Measurements from ENCODE around the gene GNB1. TPM values are rescaled to one million over a fixed set of nuclear protein-coding genes. Genes with fewer than 3 reads are reported as not detected.
"Not testable (repeated sequence)": the region's sequence is repeated elsewhere in the genome, so short reads cannot be mapped to it uniquely, and the experiment has no call there.

The GNB1 gene
- total and polyA plus RNA-seq, 2 experiments from 2014 or later: 85.5 to 196 TPM

DNA sequence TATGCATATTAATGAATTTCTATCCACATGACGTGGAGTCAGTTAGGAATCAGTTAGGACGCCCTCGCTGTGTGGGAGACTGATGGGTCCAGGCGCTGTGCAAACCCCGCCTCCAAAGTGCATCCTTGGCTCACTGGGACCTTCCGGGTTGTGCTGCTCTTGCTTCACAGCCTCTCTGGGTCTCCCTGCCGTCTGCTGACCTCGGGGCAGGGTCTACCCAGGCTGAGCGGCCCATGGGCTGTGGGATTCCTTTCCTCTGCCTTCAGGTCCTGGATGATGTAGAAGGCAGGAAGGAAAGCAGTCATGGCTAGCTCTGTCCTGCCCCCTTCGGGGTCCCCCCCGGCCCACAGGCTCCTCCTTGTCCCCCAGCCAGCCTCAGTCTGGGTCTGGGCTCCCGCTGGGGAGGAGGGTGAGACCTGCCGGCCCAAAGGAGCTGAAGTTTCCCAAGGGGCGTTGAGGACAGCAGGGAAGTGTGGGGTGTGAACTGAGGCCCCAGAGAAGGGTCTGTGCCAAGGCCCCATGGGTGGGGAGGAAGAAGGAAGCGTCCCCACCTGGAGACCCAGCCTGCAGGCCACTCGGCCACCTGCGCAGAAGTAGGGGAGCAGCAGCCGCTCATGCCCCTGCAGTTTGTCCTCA lies 142.1 kb downstream of the GNB1 start:
- Histone ChIP-seq H3K9me3 (ENCODE audit: low read depth) (no peaks in the 10 kb centered on the region), H3K27ac (no peak overlapping the region), H3K36me3 (peaks cover 3% of the 10 kb centered on the region), H3K27me3 (no peaks in the 10 kb centered on the region), H3K4me1 (ENCODE audit: low read depth) (no peaks in the 10 kb centered on the region), H3K4me3 (no peak overlapping the region)
- DNase-seq (ENCODE audit: low read depth in 1 of 2, low spot score in 1 of 2): peak in 1 of 2 donors; percentile 13
- TF ChIP-seq, protein P1, sequence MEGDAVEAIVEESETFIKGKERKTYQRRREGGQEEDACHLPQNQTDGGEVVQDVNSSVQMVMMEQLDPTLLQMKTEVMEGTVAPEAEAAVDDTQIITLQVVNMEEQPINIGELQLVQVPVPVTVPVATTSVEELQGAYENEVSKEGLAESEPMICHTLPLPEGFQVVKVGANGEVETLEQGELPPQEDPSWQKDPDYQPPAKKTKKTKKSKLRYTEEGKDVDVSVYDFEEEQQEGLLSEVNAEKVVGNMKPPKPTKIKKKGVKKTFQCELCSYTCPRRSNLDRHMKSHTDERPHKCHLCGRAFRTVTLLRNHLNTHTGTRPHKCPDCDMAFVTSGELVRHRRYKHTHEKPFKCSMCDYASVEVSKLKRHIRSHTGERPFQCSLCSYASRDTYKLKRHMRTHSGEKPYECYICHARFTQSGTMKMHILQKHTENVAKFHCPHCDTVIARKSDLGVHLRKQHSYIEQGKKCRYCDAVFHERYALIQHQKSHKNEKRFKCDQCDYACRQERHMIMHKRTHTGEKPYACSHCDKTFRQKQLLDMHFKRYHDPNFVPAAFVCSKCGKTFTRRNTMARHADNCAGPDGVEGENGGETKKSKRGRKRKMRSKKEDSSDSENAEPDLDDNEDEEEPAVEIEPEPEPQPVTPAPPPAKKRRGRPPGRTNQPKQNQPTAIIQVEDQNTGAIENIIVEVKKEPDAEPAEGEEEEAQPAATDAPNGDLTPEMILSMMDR (IDR thresholded peaks at IDR 0.05; ENCODE audit: low read depth, low read length): no peak

DNA sequence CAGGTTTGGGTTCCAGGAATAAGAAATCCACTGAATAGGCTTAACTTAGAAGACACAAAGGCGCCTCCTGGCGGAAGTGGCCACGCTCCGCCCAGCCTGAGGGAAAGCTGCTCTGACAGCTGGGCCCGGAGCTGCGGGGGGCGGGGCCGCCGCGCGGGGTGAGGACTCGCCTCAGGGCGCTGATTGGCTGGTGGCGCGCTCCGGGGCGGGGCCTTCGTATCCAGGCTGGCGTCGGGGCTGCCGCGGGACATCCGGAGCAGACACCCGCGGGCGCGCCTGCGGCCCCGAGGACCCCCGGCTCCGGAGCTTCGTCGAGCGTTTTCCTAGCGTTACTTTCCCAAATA lies 144.3 kb downstream of the GNB1 start:
- H3K9me3 ChIP-seq (ENCODE audit: low read depth); H3K4me1 ChIP-seq (ENCODE audit: low read depth); H3K4me3 ChIP-seq; DNase-seq (ENCODE audit: low read depth in 1 of 2, low spot score in 1 of 2); H3K36me3 ChIP-seq; H3K27ac ChIP-seq; H3K27me3 ChIP-seq: not testable (repeated sequence)

DNA sequence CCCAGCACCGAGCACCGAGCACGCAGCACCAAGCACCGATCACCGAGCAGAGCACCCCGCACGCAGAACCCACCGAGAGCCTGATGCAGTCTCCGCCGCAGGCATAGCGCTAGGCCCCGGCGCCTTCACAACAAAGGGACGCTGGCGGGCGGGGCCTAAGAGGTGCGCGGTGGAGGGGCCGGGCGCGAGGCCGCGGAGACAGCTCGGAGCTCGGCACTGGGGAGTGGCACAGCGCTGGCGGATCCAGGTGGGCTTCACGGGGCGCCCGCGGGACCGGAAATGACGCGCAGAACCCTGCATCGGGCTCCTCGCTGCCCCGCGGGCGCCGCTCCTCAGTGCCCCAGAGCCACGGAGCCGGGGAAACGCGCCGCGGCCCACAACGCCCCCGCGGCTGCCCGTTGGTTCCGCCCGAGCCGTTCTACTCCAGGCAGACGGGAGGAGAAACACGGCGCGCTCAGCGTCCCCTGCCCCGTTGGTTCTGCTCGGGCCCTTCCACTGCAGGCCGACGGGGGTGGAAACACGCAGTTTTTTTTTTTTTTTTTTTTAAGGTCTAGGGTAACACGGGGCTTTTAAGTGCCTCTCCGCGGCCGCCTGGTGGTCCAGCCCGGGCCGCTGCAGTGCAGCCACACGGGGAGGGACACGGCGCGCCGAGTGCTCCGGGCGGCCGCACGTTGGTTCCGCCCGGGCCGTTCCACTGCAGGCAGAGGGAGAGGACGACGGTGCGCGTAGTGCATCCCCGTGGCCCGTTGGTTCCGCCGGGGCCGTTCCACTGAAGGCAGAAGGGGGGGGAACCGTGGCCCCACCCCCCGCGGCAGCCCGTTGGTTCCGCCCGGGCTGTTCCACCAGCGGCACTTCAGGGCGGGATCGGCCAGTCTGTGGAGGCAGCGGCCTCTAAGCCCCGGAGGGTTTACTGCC lies 145.0 kb downstream of the GNB1 start:
- not testable (repeated sequence) for H3K9me3 ChIP-seq (ENCODE audit: low read depth); H3K4me1 ChIP-seq (ENCODE audit: low read depth); H3K4me3 ChIP-seq; H3K27ac ChIP-seq; H3K27me3 ChIP-seq; H3K36me3 ChIP-seq
- DNase-seq (ENCODE audit: low read depth in 1 of 2, low spot score in 1 of 2): peak; percentile 30 to 37

DNA sequence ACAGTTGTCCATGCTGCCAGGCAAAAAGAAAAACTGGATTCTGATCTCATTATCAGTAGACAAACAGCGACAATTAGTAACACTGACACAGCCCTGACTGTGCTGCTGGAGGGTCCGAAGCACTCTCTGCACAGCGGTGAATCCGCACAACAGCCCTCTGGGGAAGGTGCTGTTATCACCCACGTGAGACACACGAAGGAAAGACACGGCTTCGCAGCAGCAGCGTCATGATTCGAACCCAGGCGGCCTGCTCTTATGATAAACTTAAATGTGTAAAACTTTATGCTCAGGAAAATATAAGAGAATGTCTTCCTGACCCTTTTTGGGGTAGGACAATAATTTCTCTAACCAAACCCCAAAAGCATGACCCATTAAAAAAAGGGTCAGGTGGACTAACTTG lies 148.4 kb downstream of the GNB1 start:
- DNase-seq (ENCODE audit: low read depth in 1 of 2, low spot score in 1 of 2); H3K4me1 ChIP-seq (ENCODE audit: low read depth); H3K27me3 ChIP-seq; H3K9me3 ChIP-seq (ENCODE audit: low read depth); H3K36me3 ChIP-seq; H3K4me3 ChIP-seq; H3K27ac ChIP-seq: not testable (repeated sequence)

DNA sequence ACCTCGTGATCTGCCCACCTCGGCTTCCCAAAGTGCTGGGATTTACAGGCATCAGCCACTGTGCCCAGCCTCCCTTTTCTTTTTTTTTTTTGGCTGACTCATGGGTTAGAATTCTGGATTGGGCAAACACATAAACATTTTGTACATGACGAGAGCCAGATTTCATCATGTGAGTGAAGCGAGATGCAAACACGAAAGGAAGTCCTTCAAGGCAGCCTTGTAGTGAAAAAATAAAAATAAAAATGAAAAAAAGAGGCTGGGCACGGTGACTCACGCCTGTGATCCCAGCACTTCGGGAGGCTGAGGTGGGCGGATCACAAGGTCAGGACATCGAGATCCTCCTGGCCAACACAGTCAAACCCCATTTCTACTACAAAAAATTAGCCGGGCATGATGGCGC lies 149.9 kb downstream of the GNB1 start:
- not testable (repeated sequence) for H3K27ac ChIP-seq; H3K4me3 ChIP-seq; H3K9me3 ChIP-seq (ENCODE audit: low read depth); H3K27me3 ChIP-seq; H3K36me3 ChIP-seq; H3K4me1 ChIP-seq (ENCODE audit: low read depth)
- DNase-seq (ENCODE audit: low read depth in 1 of 2, low spot score in 1 of 2): peak in 1 of 2 donors; percentile 98

DNA sequence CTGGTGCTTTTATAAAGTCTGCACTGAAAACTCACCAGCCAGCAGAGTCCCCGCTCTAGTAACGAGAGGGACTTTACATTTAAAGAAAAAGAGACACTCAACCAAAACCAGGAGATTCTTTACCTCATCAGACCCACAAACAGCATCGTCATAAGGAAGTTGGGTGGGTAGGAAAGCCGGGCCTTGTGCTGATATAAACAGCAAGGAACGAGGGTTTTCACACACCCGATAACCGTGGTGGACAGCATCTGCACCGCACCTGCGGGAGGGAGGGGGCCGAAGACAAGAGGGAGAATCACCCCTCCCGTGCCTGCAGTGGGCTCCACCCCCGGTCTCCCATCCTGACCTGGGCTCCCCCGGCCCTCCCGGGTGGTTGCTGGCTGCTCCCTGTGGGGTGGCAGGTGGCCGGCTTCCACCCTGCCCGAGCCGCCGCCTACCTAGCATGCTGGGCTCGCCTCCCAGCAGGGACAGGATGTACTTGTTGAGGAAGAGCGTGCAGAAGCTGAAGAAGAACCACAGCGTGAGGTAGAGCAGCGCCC lies 152.0 kb downstream of the GNB1 start:
- H3K4me1 ChIP-seq (ENCODE audit: low read depth); H3K27ac ChIP-seq; H3K9me3 ChIP-seq (ENCODE audit: low read depth); H3K4me3 ChIP-seq; DNase-seq (ENCODE audit: low read depth in 1 of 2, low spot score in 1 of 2); H3K36me3 ChIP-seq; H3K27me3 ChIP-seq: not testable (repeated sequence)

DNA sequence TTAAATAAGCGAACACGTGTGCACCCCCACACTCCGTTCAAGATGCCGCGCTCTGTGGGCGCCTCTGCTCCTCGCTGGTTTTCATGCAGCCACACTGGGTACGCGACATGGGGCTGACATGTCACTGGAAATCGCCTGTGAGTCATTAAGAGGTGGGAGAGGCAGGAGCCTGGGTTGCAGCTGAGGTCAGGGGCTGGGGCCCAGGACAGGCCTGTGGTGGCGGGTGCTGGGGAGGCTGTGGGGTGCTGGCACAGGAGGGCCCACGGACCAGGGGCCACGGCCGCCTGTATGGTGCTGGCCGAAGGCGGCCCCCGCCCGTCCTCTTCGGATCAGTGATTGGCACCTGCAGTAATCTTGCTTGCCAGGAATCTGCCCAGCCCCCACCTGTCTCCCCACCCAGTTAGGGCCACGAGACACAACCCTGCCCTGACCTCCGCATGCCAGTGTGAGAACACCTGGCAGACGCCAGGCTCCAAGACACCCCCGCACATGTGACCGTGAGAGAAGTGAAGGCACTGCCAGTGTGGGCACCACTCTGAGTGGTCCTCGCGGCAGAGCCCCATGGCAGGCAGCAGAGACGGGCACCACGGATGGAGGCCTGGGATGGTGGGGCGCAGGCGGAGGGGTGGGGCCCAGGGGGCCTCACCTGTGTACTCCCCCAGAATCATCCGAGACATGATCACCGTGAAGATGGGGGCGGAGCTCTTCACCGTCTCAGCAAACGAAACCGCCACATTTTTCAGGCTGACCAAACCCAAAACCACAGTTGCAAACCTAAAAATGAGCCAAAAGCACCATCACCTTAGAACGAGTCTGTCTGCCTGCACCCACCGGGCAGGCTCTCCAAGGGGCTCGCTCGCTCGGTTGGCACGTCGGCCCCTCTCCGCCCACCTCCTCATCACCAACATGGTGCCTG lies 153.0 kb downstream of the GNB1 start:
- not testable (repeated sequence) for H3K36me3 ChIP-seq; H3K27me3 ChIP-seq; H3K9me3 ChIP-seq (ENCODE audit: low read depth); DNase-seq (ENCODE audit: low read depth in 1 of 2, low spot score in 1 of 2); H3K27ac ChIP-seq; H3K4me1 ChIP-seq (ENCODE audit: low read depth); H3K4me3 ChIP-seq

Other genes starting within 250 kb of the GNB1 start
- gene CDK11B, start 232.1 kb downstream of the GNB1 start, total RNA-seq: 16.8 and 22.2 TPM in 2 replicates
- gene CDK11B, start 232.1 kb downstream of the GNB1 start, polyA plus RNA-seq: 16.6 and 17.9 TPM in 2 replicates
- gene SLC35E2B, start 198.3 kb downstream of the GNB1 start, total RNA-seq: 57.9 and 74.6 TPM in 2 replicates
- 30.7 and 44.3 TPM in 2 replicates for gene SLC35E2B, start 198.3 kb downstream of the GNB1 start, polyA plus RNA-seq
- 6.1 and 13.2 TPM in 2 replicates for gene CDK11A, start 166.7 kb downstream of the GNB1 start, total RNA-seq
- gene CDK11A, start 166.7 kb downstream of the GNB1 start, polyA plus RNA-seq: 12.4 and 16.6 TPM in 2 replicates
- 49.2 and 71.2 TPM in 2 replicates for gene NADK, start 112.6 kb downstream of the GNB1 start, total RNA-seq
- gene NADK, start 112.6 kb downstream of the GNB1 start, polyA plus RNA-seq: 42.7 and 45.2 TPM in 2 replicates
- 0.63 TPM in 1 of 2 replicates, not detected in the other for gene CALML6, start 24.2 kb upstream of the GNB1 start, total RNA-seq
- 0.28 TPM in 1 of 2 replicates, not detected in the other for gene CALML6, start 24.2 kb upstream of the GNB1 start, polyA plus RNA-seq
- 6.9 and 7.1 TPM in 2 replicates for gene TMEM52, start 28.2 kb upstream of the GNB1 start, total RNA-seq
- gene TMEM52, start 28.2 kb upstream of the GNB1 start, polyA plus RNA-seq: 4.2 and 16.6 TPM in 2 replicates
- gene CFAP74, start 112.7 kb upstream of the GNB1 start, total RNA-seq: 0.63 and 0.67 TPM in 2 replicates
- gene CFAP74, start 112.7 kb upstream of the GNB1 start, polyA plus RNA-seq: 0.65 and 1.7 TPM in 2 replicates
- not detected in 2 replicates for gene GABRD, start 128.3 kb upstream of the GNB1 start, total RNA-seq
- gene GABRD, start 128.3 kb upstream of the GNB1 start, polyA plus RNA-seq: not detected in 2 replicates
- gene PRKCZ, start 159.3 kb upstream of the GNB1 start, total RNA-seq: 46.8 and 50.9 TPM in 2 replicates
- 43.8 and 44.6 TPM in 2 replicates for gene PRKCZ, start 159.3 kb upstream of the GNB1 start, polyA plus RNA-seq

Measured in cardiac muscle cell (in vitro differentiated cells and primary cell).